ENCODE measurements around the gene CPNE6.
"Not testable (repeated sequence)": the region's sequence is repeated elsewhere in the genome, so short reads cannot be mapped to it uniquely, and the experiment has no call there.

The CPNE6 gene

GRCh38 chr14:24071144-24071697 is at the start of gene CPNE6:
CPNE6 (plus strand) TSS chr14:24071562; CDS start chr14:24072937, 1,375 bp downstream.
- DNase-seq (ENCODE audit: low read depth) = no peak

DNA sequence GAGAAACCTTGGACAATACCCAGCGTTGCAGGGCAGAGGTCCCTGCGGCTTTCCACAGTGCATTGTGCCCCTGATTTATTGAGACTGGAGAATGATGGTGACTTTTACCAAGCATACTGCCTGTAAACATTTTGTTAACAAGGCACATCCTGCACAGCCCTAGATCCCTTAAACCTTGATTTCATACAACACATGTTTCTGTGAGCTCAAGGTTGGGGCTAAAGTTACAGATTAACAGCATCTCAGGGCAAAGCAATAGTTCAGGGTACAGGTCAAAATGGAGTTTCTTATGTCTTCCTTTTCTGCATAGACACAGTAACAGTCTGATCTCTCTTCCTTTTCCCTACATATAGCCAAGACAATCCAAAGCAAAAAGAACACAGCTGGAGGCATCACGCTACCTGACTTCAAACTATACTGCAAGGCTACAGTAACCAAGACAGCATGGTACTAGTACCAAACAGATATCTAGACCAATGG is 46.4 kb upstream of the CPNE6 start:
- DNase-seq (ENCODE audit: low read depth) = not testable (repeated sequence)

DNA sequence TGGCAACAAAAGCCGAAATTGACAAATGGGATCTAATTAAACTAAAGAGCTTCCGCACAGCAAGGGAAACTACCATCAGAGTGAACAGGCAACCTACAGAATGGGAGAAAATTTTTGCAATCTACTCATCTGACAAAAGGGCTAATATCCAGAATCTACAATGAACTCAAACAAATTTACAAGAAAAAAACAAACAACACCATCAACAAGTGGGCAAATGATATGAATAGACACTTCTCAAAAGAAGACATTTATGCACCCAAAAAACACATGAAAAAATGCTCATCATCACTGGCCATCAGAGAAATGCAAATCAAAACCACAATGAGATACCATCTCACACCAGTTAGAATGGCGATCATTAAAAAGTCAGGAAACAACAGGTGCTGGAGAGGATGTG is 41.7 kb upstream of the CPNE6 start:
- DNase-seq (ENCODE audit: low read depth) = not testable (repeated sequence)

- not testable (repeated sequence) for DNase-seq (ENCODE audit: low read depth)
Measured at GRCh38 chr14:24031331-24031730, 40.0 kb upstream of the CPNE6 start.

GRCh38 chr14:24032727-24033418 is 38.5 kb upstream of the CPNE6 start:
- no peak for DNase-seq (ENCODE audit: low read depth)

DNA sequence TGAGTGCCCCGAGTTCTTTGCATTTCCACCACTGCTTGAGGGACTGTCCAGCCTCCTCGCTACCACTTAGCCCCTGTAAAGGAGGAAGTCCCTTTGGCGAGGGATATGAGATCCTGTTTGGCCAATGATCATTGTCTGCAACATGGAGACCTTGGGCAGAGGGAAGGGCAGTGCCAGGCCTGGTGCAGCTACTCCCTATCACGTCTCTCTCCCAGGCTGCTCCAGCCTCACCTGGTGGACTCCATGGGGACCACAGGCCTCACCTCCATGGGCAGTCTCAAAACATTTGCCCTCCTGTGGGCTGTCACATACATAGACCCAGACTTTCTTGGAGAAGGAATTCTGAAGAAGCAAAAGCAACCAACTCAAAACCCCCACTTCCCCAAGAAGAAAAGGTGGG is 35.6 kb upstream of the CPNE6 start:
- not testable (repeated sequence) for DNase-seq (ENCODE audit: low read depth)

DNA sequence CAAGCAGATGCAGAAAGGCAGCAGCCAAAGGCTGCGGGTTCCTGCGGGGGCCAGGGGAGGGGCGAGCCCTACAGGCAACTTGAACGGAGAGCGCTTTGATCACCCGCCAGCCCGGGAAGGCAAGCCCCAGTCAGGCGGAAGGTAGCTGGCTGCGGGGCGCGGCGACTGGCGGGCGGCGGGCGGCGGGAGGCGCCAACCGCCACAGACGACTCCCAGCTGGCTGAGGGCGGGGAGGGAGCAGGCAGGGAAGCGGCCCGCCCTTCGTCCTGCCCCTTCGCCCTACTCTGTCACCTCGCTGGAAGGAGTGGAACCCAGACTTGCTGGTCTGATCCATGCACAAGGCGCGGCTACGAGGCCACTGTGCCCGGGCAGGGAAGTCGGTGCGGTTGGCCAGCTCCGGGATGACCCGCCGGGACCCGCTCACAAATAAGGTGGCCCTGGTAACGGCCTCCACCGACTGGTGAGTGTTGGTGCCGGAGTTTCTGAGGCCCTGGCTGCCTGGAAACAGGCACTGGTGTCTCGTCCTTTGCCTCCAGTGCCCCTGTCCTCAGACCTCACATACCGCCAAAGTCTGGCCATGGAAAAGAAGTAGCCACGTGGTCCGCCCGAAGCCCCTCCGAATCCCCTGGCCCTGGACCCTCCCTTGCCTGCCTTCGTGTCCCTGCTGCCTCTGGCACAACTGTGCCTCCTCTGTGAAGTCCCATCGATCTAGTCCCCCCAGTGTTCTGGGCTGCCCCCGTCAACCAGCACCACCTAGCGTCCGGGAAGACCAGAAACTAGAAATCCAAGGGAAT is 35.0 kb upstream of the CPNE6 start:
- no peak for DNase-seq (ENCODE audit: low read depth)

- not testable (repeated sequence) for DNase-seq (ENCODE audit: low read depth)
Measured at GRCh38 chr14:24036963-24037657, 34.3 kb upstream of the CPNE6 start.

DNA sequence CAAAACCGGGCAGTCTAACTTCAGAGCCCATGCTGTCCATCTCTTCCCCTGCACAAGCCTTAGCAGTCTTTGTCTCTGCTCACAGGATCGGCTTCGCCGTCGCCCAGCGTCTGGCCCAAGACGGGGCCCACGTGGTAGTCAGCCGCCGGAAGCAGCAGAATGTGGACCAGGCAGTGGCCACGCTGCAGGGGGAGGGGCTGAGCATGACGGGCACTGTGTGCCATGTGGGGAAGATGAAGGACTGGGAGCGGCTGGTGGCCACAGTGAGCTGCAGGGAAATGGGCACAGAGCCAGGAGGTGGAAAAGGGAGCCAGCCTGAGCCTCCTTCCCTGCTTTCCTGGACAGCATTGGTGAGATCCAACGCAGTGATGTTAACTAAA is 33.7 kb upstream of the CPNE6 start:
- DNase-seq (ENCODE audit: low read depth) = no peak

- DNase-seq (ENCODE audit: low read depth) = no peak
Measured at GRCh38 chr14:24038686-24039085, 32.7 kb upstream of the CPNE6 start.

DNA sequence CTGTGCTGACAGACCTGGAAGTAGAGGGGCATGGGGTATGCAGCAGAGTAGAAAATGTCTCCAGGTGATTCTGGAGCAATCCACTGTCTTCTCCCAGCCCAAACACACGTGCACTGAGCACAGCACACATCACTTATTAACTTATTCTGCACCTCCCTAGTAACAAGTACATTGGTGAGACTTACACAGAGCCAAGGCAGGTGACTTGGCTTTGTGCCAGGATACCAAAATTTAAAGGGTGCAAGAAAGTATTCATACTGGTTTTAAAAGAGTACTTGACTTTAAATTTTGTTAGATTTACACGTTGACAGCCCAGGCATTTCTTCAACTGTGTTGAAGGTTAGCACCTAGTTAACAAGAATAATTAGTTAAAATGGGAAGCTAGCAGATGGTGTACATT is 30.7 kb upstream of the CPNE6 start:
- DNase-seq (ENCODE audit: low read depth) = no peak

- no peak for DNase-seq (ENCODE audit: low read depth)
Measured at GRCh38 chr14:24042746-24043145, 28.6 kb upstream of the CPNE6 start.

GRCh38 chr14:24049002-24049401 is 22.4 kb upstream of the CPNE6 start:
- not testable (repeated sequence) for DNase-seq (ENCODE audit: low read depth)

DNA sequence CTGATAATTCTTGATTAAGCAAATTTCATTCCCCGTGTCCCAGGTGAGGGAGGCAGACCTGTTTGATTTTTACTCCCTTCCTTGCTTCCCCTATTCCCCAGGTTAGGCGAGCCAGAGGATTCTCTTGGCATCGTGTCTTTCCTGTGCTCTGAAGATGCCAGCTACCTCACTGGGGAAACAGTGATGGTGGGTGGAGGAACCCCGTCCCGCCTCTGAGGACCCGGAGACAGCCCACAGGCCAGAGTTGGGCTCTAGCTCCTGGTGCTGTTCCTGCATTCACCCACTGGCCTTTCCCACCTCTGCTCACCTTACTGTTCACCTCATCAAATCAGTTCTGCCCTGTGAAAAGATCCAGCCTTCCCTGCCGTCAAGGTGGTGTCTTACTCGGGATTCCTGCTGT is 20.6 kb upstream of the CPNE6 start:
- not testable (repeated sequence) for DNase-seq (ENCODE audit: low read depth)

- DNase-seq (ENCODE audit: low read depth) = no peak
Measured at GRCh38 chr14:24051176-24051788, 20.1 kb upstream of the CPNE6 start.

DNA sequence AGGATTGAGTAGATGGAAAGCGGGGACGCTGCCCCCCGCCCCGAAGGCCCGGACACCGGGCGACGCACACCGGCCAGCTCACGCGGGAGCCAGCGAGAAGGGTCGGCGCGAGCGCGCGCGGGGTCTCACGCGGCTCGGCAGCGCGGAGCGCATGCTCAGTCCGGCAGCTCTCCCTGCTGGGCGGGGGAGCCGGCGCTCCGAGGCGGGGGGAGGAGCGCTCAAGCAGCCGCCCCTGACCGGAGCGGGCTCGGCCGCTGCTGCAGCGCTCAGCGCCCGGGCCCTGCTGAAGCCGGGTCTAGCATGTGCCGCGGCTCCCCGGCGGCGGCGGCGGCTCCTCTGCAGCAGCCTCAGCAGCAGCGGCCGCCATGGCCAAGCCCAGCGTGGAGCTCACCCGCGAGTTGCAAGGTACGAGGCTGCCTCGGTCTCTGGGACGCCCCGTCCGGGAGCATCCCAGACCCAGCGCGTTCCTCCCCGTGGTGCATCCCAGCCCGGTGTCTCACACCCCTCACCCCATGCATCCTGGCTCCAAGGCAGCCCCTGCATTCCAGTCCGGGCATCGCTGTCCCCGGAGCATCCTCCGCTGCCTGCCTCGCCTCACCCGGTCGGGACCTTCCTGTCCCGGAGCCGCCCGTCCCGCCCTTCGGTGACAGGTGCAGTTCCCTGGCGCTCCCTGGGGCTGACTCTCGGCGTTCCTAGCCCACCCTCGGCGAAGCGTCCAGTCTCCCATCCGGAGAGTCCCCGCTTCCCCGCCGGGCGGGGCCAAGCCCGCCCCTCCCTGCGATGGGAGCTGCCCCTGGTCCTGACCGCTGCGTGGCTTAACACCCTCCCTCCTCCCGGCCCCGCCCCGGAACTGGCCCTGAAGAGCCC is 19.3 kb upstream of the CPNE6 start, which contains the start of gene CARMIL3:
CARMIL3 (plus strand) TSS at position 221 of the 867 bp plus-strand sequence; CDS start at position 366, 145 bp downstream.
- DNase-seq (ENCODE audit: low read depth) = peak; percentile 30

DNA sequence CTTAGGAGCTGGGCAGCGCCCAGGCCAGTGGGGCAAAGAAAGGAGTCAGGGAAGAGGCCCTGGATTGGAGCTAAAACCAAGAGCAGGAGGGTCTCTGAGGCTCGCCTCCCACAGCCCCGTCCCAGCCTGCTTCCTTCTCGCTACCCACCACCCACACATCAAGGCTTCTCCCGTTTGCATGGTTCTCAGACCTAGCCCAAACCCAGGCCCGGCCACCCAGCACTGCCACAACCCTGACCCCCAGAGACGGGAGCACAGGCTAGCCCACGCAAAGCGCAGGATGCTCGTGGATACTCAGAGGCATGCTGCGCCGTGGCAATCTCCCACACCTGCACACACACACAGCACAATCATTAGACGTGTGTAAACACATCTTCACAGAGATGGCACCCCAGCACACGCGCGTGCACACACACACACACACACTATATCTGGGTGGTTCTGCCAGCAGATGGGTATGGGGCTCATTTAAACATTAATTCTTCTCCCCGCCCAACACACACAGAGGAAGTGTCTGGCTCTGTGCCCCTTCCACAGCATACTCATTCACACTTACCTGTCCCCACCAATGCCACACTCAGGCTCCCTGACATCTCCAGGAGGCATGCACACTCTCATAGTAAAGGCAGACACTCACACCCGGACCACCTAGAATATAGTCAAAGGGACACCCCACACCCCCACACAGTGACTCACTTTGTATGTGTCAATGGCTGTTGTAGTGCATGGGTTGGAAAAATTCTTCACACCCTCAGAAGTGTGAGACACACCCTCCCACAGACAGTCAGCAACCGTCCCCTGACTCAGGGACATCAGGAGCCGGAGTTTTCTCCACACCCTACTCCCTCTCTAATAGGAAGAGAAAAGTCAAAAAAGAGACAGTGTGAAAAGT is 18.5 kb upstream of the CPNE6 start:
- DNase-seq (ENCODE audit: low read depth) = peak; percentile 43

GRCh38 chr14:24053548-24054323 is 17.6 kb upstream of the CPNE6 start:
- DNase-seq (ENCODE audit: low read depth) = no peak

DNA sequence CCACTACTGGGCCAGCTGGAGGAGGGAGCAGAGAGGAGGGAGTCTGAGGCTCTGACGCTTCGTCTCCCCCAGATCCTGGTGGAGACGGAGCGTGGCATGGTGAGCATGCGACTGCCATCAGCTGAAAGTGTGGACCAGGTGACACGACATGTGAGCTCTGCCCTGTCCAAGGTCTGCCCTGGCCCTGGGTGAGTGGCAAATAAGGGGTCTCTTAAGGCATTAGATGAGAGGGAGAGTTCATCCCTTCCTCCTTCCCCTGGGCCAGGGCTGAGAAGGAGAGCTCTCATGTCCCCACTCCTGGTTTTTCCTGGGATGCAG is 17.1 kb upstream of the CPNE6 start:
- no peak for DNase-seq (ENCODE audit: low read depth)

Measured in stimulated activated CD8-positive, alpha-beta memory T cell treated with anti-CD3 and anti-CD28 coated beads, Interleukin-7, amount 100 ng/mL, for 24 hours (primary cell).